Stimulated activated CD4-positive, alpha-beta T cell treated with anti-CD3 and anti-CD28 coated beads, Interleukin-1b, Interleukin-23, amount 100 ng/mL, for 1 hour (primary cell): ENCODE measurements around the gene STXBP5L.
"Not testable (repeated sequence)": the region's sequence is repeated elsewhere in the genome, so short reads cannot be mapped to it uniquely, and the experiment has no call there.

ENCODE experiments used
- DNase-seq, 2 donors: peaks; one replicate each; pipeline ENCODE4 v3.0.0-alpha.2; 2020; ENCODE audit warnings: low read depth in 2 of 2

The STXBP5L gene

GRCh38 chr3:121430664-121431215, 522.7 kb downstream of the STXBP5L start:
- no peak for DNase-seq

- DNase-seq = peak in 1 of 2 donors; percentile 9
Measured at GRCh38 chr3:121431726-121432517, 523.9 kb downstream of the STXBP5L start.

- DNase-seq = no peak
Measured at GRCh38 chr3:121436074-121436473, 528.1 kb downstream of the STXBP5L start.

GRCh38 chr3:121436641-121437040, 528.6 kb downstream of the STXBP5L start:
- no peak for DNase-seq

GRCh38 chr3:121443456-121443855, 535.5 kb downstream of the STXBP5L start:
- DNase-seq = no peak

GRCh38 chr3:121451752-121452151, 543.7 kb downstream of the STXBP5L start:
- not testable (repeated sequence) for DNase-seq

- no peak for DNase-seq
Measured at GRCh38 chr3:121462565-121462964, 554.6 kb downstream of the STXBP5L start.

- no peak for DNase-seq
Measured at GRCh38 chr3:121463745-121464144, 555.7 kb downstream of the STXBP5L start.

GRCh38 chr3:121467085-121467484, 559.1 kb downstream of the STXBP5L start:
- no peak for DNase-seq

- no peak for DNase-seq
Measured at GRCh38 chr3:121473001-121473400, 565.0 kb downstream of the STXBP5L start.
